Eye (tissue), 1 donor: Measurements from ENCODE around the gene ANGPTL5.
"Not testable (repeated sequence)": the region's sequence is repeated elsewhere in the genome, so short reads cannot be mapped to it uniquely, and the experiment has no call there.

Experiments used
- DNase-seq: peaks from one replicate; pipeline ENCODE4 v3.0.0-alpha.2; 2015

Gene ANGPTL5

GRCh38 chr11:101885631-101886030 lies 30.7 kb downstream of the ANGPTL5 start:
- DNase-seq: no peak

GRCh38 chr11:101881586-101881985 lies 34.7 kb downstream of the ANGPTL5 start:
- no peak for DNase-seq

GRCh38 chr11:101880222-101880621 lies 36.1 kb downstream of the ANGPTL5 start:
- DNase-seq: peak; percentile 21

- DNase-seq: no peak
Observed at GRCh38 chr11:101872171-101872882, 44.0 kb downstream of the ANGPTL5 start.

GRCh38 chr11:101870510-101870909 lies 45.8 kb downstream of the ANGPTL5 start:
- no peak for DNase-seq

GRCh38 chr11:101867951-101868350 lies 48.4 kb downstream of the ANGPTL5 start:
- no peak for DNase-seq

GRCh38 chr11:101866619-101867491 lies 49.5 kb downstream of the ANGPTL5 start:
- DNase-seq: no peak

GRCh38 chr11:101864098-101864497 lies 52.2 kb downstream of the ANGPTL5 start:
- no peak for DNase-seq

GRCh38 chr11:101863361-101863760 lies 53.0 kb downstream of the ANGPTL5 start:
- no peak for DNase-seq

GRCh38 chr11:101862391-101863233 lies 53.7 kb downstream of the ANGPTL5 start:
- DNase-seq: peak; percentile 55

- peak; percentile 80 for DNase-seq
Observed at GRCh38 chr11:101860696-101861427, 55.5 kb downstream of the ANGPTL5 start.

GRCh38 chr11:101852260-101852659 lies 64.1 kb downstream of the ANGPTL5 start:
- not testable (repeated sequence) for DNase-seq

- peak; percentile 66 for DNase-seq
Observed at GRCh38 chr11:101848262-101848661, 68.1 kb downstream of the ANGPTL5 start.

GRCh38 chr11:101844608-101845007 lies 71.7 kb downstream of the ANGPTL5 start:
- no peak for DNase-seq

- DNase-seq: no peak
Observed at GRCh38 chr11:101840704-101841103, 75.6 kb downstream of the ANGPTL5 start.
